Spleen (tissue), 7 donors: ENCODE measurements around the gene SERINC5.

Source experiments
- POLR2A ChIP-seq, 3 donors: fragments of 450-650 bp; IDR thresholded peaks; one replicate each; pipeline ENCODE4 v1.5.1; 2017; ENCODE audit warnings: antibody characterized with exemption in 3 of 3, mild to moderate bottlenecking in 1 of 3
- POLR2AphosphoS5 ChIP-seq, 3 donors: sonication (generic); formaldehyde crosslinking; IDR thresholded peaks; one replicate each; pipeline ENCODE4 v1.5.1; 2017; ENCODE audit warnings: antibody characterized with exemption in 3 of 3
- TF ChIP-seq, protein P1 (sequence below), 11 experiments: fragments of 200-600 bp in 7 of 11; fragments of 450-650 bp in 4 of 11; sonication (generic) in 4 of 11; IDR thresholded peaks in 8 of 11; conservative IDR thresholded peaks in 3 of 11; 1 replicate in 7 of 11; 2 replicates in 4 of 11; pipeline versions ENCODE4 v1.4.0 to v1.8.0; 2016 to 2021; ENCODE audit warnings: antibody characterized with exemption in 11 of 11, inconsistent platforms in 4 of 11, mild to moderate bottlenecking in 1 of 11
- donor health status: DM: no; HTN: no; CAD: no; lungs with moderate emphysema.
- donor health status: DM: no; HTN: no; CAD: no.
- donor health status: DM: no; HTN: no; CAD: no.

DNA sequence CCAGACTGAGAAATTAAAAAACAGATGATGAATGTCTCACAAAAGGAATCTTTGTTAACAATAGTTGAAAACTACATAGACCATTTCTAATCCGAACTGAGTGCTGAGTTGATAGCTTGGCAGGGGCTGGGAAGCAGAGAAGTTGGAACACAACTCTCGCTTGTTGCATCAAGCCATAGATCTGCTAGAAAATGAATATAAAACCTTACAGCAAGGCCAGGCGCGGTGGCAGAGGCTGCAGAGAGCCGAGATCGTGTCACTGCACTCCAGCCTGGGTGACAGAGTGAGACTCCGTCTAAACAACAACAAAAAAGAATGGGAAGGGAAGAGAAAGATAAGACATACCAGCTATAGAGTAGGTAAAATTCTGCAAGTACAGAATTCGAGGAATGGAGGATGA is 35.9 kb upstream of the SERINC5 start:
- TF ChIP-seq, protein P1, sequence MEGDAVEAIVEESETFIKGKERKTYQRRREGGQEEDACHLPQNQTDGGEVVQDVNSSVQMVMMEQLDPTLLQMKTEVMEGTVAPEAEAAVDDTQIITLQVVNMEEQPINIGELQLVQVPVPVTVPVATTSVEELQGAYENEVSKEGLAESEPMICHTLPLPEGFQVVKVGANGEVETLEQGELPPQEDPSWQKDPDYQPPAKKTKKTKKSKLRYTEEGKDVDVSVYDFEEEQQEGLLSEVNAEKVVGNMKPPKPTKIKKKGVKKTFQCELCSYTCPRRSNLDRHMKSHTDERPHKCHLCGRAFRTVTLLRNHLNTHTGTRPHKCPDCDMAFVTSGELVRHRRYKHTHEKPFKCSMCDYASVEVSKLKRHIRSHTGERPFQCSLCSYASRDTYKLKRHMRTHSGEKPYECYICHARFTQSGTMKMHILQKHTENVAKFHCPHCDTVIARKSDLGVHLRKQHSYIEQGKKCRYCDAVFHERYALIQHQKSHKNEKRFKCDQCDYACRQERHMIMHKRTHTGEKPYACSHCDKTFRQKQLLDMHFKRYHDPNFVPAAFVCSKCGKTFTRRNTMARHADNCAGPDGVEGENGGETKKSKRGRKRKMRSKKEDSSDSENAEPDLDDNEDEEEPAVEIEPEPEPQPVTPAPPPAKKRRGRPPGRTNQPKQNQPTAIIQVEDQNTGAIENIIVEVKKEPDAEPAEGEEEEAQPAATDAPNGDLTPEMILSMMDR (IDR thresholded peaks at IDR 0.05 in 8 of 11, conservative IDR thresholded peaks at IDR 0.05 in 3 of 11) = no peak
- TF ChIP-seq POLR2AphosphoS5 (IDR thresholded peaks at IDR 0.05) (no peak), POLR2A (IDR thresholded peaks at IDR 0.05) (no peak)
